ENCODE measurements around the gene PSG1. TPM values are rescaled to one million over a fixed set of nuclear protein-coding genes. Genes with fewer than 3 reads are reported as not detected.
"Not testable (repeated sequence)": the region's sequence is repeated elsewhere in the genome, so short reads cannot be mapped to it uniquely, and the experiment has no call there.

Gene PSG1
- polyA plus RNA-seq, 4 donors, result 0.08 TPM; not detected in 3

GRCh38 chr19:42831221-42832019 lies 48.1 kb downstream of the PSG1 start:
- no peak for DNase-seq (ENCODE audit: low read depth in 4 of 4, low spot score in 2 of 4)

- not testable (repeated sequence) for DNase-seq (ENCODE audit: low read depth in 4 of 4, low spot score in 2 of 4)
These were observed 58.1 kb downstream of the PSG1 start for GRCh38 chr19:42821306-42821977.

- not testable (repeated sequence) for DNase-seq (ENCODE audit: low read depth in 4 of 4, low spot score in 2 of 4)
These were observed 59.4 kb downstream of the PSG1 start for GRCh38 chr19:42819960-42820650.

GRCh38 chr19:42816894-42817293 lies 62.6 kb downstream of the PSG1 start:
- no peak for DNase-seq (ENCODE audit: low read depth in 4 of 4, low spot score in 2 of 4)

Other genes with a start within 250 kb of the PSG1 start
- gene PSG3, start 139.2 kb downstream of the PSG1 start, polyA plus RNA-seq (ENCODE audit: insufficient read length in 4 of 4), result under 1 TPM in 2 of 4 donors, not detected in 2; 0.09 to 0.16 TPM
- under 1 TPM in 1 of 4 donors, not detected in 3; 0.11 TPM for gene PSG8, start 114.0 kb downstream of the PSG1 start, polyA plus RNA-seq (ENCODE audit: insufficient read length in 4 of 4)
- not detected for gene PSG6, start 38.2 kb upstream of the PSG1 start, polyA plus RNA-seq (ENCODE audit: insufficient read length in 4 of 4)
- gene PSG7, start 57.5 kb upstream of the PSG1 start, polyA plus RNA-seq (ENCODE audit: insufficient read length in 4 of 4), result under 1 TPM in 1 of 4 donors, not detected in 3; 0.14 TPM
- gene PSG11, start 146.8 kb upstream of the PSG1 start, polyA plus RNA-seq (ENCODE audit: insufficient read length in 4 of 4), result not detected
- under 1 TPM in 1 of 4 donors, not detected in 3; 0.16 TPM for gene PSG2, start 203.0 kb upstream of the PSG1 start, polyA plus RNA-seq (ENCODE audit: insufficient read length in 4 of 4)

Measured in left renal cortex interstitium (tissue), 4 donors.